Breast epithelium (tissue), 3 donors: ENCODE measurements around the gene ERFE.

Experiments
- POLR2A ChIP-seq: fragments of 450-650 bp; IDR thresholded peaks from one replicate; pipeline ENCODE4 v1.6.1; 2016; ENCODE audit warnings: antibody characterized with exemption, mild to moderate bottlenecking, moderate library complexity
- TF ChIP-seq, protein P1 (sequence below), 3 donors: fragments of 450-650 bp; IDR thresholded peaks; one replicate each; pipeline ENCODE4 v1.5.1; 2016 to 2017; ENCODE audit warnings: antibody characterized with exemption in 3 of 3, mild to moderate bottlenecking in 3 of 3, moderate library complexity in 3 of 3

DNA sequence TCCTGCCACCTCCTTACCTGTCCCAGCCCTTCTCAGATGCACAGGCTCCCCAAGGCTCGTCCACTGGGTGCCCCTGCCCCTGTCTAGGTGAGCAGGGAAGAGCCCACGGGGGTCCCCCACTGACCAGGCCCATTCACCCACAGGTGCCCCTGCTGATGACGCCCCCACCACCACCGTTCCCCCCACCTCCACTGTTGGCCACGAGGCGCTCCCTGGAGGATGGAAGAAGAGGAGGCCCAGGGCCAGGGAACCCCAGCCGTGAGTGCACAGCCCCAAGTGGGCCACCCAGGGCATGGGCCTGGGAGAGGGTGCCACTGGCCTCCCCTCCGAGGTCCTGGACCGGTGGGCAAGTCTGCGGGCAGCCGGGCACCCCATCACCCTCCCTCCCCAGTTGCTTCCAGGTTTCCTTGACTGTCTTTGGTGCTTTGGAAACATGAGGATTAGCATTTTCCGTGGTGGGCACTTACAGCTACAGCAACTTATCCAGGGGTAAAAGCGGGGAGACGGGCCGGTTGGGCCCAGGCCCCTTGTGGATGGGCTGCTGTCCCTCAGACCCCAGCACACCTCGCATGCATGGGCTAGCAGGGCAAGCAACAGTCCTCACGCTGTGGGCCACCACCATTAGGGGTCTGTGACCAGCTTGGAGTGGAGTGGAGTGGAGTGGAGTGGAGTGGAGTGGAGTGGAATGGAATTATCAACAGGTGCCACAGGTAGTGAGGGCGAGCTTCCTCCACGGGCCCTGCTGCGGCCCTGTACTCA, 33.5 kb upstream of the ERFE start:
- TF ChIP-seq, protein P1, sequence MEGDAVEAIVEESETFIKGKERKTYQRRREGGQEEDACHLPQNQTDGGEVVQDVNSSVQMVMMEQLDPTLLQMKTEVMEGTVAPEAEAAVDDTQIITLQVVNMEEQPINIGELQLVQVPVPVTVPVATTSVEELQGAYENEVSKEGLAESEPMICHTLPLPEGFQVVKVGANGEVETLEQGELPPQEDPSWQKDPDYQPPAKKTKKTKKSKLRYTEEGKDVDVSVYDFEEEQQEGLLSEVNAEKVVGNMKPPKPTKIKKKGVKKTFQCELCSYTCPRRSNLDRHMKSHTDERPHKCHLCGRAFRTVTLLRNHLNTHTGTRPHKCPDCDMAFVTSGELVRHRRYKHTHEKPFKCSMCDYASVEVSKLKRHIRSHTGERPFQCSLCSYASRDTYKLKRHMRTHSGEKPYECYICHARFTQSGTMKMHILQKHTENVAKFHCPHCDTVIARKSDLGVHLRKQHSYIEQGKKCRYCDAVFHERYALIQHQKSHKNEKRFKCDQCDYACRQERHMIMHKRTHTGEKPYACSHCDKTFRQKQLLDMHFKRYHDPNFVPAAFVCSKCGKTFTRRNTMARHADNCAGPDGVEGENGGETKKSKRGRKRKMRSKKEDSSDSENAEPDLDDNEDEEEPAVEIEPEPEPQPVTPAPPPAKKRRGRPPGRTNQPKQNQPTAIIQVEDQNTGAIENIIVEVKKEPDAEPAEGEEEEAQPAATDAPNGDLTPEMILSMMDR (IDR thresholded peaks at IDR 0.05) = no peak
- no peak for TF ChIP-seq POLR2A
